SK-N-MC (cell line): ENCODE measurements around the gene CPT1C.

ENCODE experiments used
- EZH2 ChIP-seq: fragments of 200-600 bp; sonication (generic); IDR thresholded peaks from one replicate; pipeline ENCODE4 v1.6.1; 2017; ENCODE audit warnings: antibody characterized with exemption
- POLR2AphosphoS5 ChIP-seq: IDR thresholded peaks from 2 replicates; pipeline ENCODE4 v1.6.1; 2012; ENCODE audit warnings: mild to moderate bottlenecking, low read depth, low read length, borderline replicate concordance

DNA sequence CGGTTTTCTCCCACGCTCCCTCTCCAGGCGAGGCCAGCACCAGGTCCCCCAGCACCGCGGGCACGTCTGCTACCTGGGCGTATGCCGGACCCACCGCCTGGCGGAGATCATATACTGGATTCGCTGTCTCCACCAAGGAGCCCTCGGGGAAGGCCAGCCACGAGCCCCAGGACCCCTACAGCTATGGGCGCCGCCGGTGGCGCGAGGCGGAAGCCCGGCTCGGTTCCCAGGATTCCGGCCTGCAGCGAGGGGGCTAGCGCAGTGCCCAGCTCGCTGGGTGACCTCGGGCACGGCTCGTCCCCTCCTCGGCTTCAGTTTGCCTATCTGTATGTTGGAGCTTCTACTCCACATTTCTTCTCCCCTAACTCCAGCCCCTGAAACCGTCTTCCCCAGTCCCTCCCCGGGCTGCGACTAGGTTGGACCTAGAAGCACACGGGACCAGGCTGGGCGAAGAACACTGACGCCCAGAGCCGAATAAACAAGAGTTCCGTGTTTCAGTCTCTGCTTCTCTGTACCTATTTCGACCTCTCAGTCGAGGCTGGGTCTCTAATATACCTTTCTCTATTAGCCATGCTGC is 749 bp upstream of the CPT1C start:
- TF ChIP-seq EZH2 (no peak), POLR2AphosphoS5 (no peak)
